PC-3 (cell line): ENCODE data around the gene KDSR. TPM values are rescaled to one million over a fixed set of nuclear protein-coding genes. Genes with fewer than 3 reads are reported as not detected.

Source experiments
- ATAC-seq: fragments of 200-7000 bp; cut with Tn5 transposase; 2 replicates; pipeline ENCODE4 v1.9.1; 2020; ENCODE audit warnings: mild to moderate bottlenecking, moderate library complexity
- BruUV-seq: library from RNA; stranded (reverse); fragments of 400-500 nt; replicated peaks from 2 replicates; lab custom pipeline; 2021; lab: Mats Ljungman, UMichigan
- CTCF ChIA-PET: fragments of 300-600 bp; sonication (Branson Sonifier 250); formaldehyde crosslinking; loops from one replicate; lab custom pipeline; 2022; ENCODE audit warnings: antibody characterized with exemption; lab: Charles Lee
- POLR2A ChIA-PET: fragments of 300-600 bp; sonication (Branson Sonifier 250); formaldehyde crosslinking; loops from one replicate; lab custom pipeline; 2022; ENCODE audit warnings: antibody characterized with exemption; ENCODE audit not compliant: unreplicated experiment; lab: Charles Lee
- DNase-seq: peaks from one replicate; pipeline ENCODE4 v3.0.0-alpha.2; 2015
- H2AFZ ChIP-seq: fragments of 300-600 bp; sonication (generic); 2 replicates; pipeline ENCODE4 v1.6.0; 2016; ENCODE audit warnings: antibody characterized with exemption, low read length
- H3F3A ChIP-seq: fragments of 300-600 bp; sonication (generic); one replicate; pipeline ENCODE4 v1.6.0; 2017; ENCODE audit warnings: antibody characterized with exemption, low read length, control low read depth, mild to moderate bottlenecking; ENCODE audit not compliant: unreplicated experiment
- H3K27ac ChIP-seq: fragments of 300-600 bp; sonication (generic); 2 replicates; pipeline ENCODE4 v1.5.1; 2016; ENCODE audit warnings: mild to moderate bottlenecking, low read length
- H3K27me3 ChIP-seq: fragments of 300-600 bp; sonication (generic); 2 replicates; pipeline ENCODE4 v1.6.1; 2016; ENCODE audit warnings: low read length, mixed read lengths
- H3K36me3 ChIP-seq: fragments of 300-600 bp; sonication (generic); 2 replicates; pipeline ENCODE4 v1.6.1; 2016; ENCODE audit warnings: low read depth, mixed run types, low read length, mixed read lengths
- H3K4me1 ChIP-seq: fragments of 300-600 bp; sonication (generic); 2 replicates; pipeline ENCODE4 v1.5.1; 2016; ENCODE audit warnings: low read length; ENCODE audit not compliant: insufficient read depth
- H3K4me2 ChIP-seq: fragments of 300-600 bp; sonication (generic); 2 replicates; pipeline ENCODE4 v1.6.0; 2016; ENCODE audit warnings: low read length
- H3K4me3 ChIP-seq: fragments of 300-600 bp; sonication (generic); 2 replicates; pipeline ENCODE4 v1.5.1; 2016; ENCODE audit warnings: mild to moderate bottlenecking, low read length, mixed read lengths
- H3K79me2 ChIP-seq: fragments of 300-600 bp; sonication (generic); 2 replicates; pipeline ENCODE4 v1.6.1; 2017; ENCODE audit warnings: low read length, mixed read lengths
- H3K9ac ChIP-seq: fragments of 300-600 bp; sonication (generic); 2 replicates; pipeline ENCODE4 v1.6.0; 2016; ENCODE audit warnings: mild to moderate bottlenecking, low read length
- H3K9me2 ChIP-seq: fragments of 300-600 bp; sonication (generic); replicated peaks from 2 replicates; pipeline ENCODE4 v1.6.1; 2016; ENCODE audit warnings: mixed run types, low read length, mixed read lengths
- H3K9me3 ChIP-seq: fragments of 300-600 bp; sonication (generic); 2 replicates; pipeline ENCODE4 v1.6.1; 2016; ENCODE audit warnings: low read length, mixed read lengths
- H4K20me1 ChIP-seq: fragments of 300-600 bp; sonication (generic); 2 replicates; pipeline ENCODE4 v1.6.1; 2016; ENCODE audit warnings: low read length, mixed read lengths
- EZH2 ChIP-seq: fragments of 300-600 bp; sonication (generic); IDR thresholded peaks from one replicate; pipeline ENCODE4 v1.6.1; 2017; ENCODE audit warnings: antibody characterized with exemption, mild to moderate bottlenecking, low read length; ENCODE audit not compliant: unreplicated experiment
- EZH2phosphoT487 ChIP-seq: fragments of 300-600 bp; sonication (generic); IDR thresholded peaks from 2 replicates; pipeline ENCODE4 v1.6.1; 2018; ENCODE audit warnings: mild to moderate bottlenecking, antibody characterized with exemption, low read length, borderline replicate concordance
- intact Hi-C: fragments of 100-400 bp; cut with micrococcal nuclease; formaldehyde crosslinking; loops from 2 replicates; pipeline ENCODE4 v1.9.0; 2023
- total RNA-seq: library from RNA; depleted of rRNA; stranded (reverse); fragments of >200 nt; gene quantifications from 2 replicates; pipeline ENCODE4 v1.2.3, GENCODE V29; 2014
- TF ChIP-seq, protein P1 (sequence below): fragments of 300-600 bp; sonication (generic); conservative IDR thresholded peaks from 2 replicates; pipeline ENCODE4 v1.5.1; 2017; ENCODE audit warnings: antibody characterized with exemption, low read depth, mild to moderate bottlenecking, low read length

The KDSR gene
- total RNA-seq, 1 experiment from 2014 or later = 16.1 TPM

DNA sequence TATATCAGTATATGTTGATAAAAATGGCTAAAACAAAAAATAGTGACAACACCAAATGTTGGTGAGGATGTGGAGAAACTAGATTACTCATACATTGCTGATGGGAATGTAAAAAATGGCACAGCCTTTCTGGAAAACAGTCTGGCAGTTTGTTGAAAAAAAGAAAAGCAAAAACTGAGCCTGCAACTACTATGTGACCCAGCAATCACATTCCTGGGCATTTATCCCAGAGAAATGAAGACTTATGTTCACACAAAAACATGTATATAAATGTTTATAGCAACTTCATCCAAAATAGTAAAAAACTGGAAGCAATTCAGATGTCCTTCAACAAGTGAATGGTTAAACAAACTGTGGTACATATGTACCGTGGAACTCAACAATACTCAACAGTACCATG is 7.5 kb upstream of the KDSR start:
- no peaks in the 10 kb centered on the region for H4K20me1 ChIP-seq
- H2AFZ ChIP-seq = no peak overlapping the region
- intact Hi-C loops = no loop called here
- no peak overlapping the region for H3K4me2 ChIP-seq
- no peaks in the 10 kb centered on the region for H3K9me2 ChIP-seq
- no peaks in the 10 kb centered on the region for H3K9me3 ChIP-seq
- ATAC-seq = no peak
- TF ChIP-seq, protein P1, sequence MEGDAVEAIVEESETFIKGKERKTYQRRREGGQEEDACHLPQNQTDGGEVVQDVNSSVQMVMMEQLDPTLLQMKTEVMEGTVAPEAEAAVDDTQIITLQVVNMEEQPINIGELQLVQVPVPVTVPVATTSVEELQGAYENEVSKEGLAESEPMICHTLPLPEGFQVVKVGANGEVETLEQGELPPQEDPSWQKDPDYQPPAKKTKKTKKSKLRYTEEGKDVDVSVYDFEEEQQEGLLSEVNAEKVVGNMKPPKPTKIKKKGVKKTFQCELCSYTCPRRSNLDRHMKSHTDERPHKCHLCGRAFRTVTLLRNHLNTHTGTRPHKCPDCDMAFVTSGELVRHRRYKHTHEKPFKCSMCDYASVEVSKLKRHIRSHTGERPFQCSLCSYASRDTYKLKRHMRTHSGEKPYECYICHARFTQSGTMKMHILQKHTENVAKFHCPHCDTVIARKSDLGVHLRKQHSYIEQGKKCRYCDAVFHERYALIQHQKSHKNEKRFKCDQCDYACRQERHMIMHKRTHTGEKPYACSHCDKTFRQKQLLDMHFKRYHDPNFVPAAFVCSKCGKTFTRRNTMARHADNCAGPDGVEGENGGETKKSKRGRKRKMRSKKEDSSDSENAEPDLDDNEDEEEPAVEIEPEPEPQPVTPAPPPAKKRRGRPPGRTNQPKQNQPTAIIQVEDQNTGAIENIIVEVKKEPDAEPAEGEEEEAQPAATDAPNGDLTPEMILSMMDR = no peak
- TF ChIP-seq EZH2phosphoT487 (no peak), EZH2 (no peak)
- H3K27me3 ChIP-seq = no peaks in the 10 kb centered on the region
- H3K4me3 ChIP-seq = no peak overlapping the region
- no peaks in the 10 kb centered on the region for H3K79me2 ChIP-seq
- H3K4me1 ChIP-seq = peaks cover 10% of the 10 kb centered on the region
- no peak overlapping the region for H3K27ac ChIP-seq
- BruUV-seq = no TSS peak
- no peaks in the 10 kb centered on the region for H3F3A ChIP-seq
- H3K36me3 ChIP-seq = no peaks in the 10 kb centered on the region
- ChIA-PET CTCF (no interaction called here), POLR2A (no interaction called here)
- DNase-seq = no peak
- H3K9ac ChIP-seq = no peak overlapping the region

DNA sequence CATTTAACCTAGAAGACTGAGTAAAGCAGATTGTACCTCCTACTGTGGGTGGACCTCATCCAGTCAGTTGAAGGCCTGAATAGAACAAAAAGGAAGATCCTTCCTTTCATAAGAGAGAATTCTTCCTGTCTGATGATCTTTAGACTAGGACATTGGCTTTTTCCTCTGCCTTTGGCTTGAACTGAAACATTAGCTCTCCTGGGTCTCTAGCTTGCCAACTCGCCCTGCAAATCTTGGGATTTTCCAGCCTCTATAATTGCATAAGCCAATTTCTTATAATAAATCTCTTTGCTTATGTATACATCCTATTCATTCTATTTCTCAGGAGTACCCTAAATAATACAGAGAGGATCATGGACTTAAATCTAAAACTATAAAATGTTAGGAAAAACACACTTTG is 6.2 kb upstream of the KDSR start:
- Histone ChIP-seq H3K4me2 (no peak overlapping the region), H3K4me1 (no peaks in the 10 kb centered on the region), H3K27me3 (no peaks in the 10 kb centered on the region), H3K9me2 (no peaks in the 10 kb centered on the region), H3K9me3 (no peaks in the 10 kb centered on the region), H3K79me2 (no peaks in the 10 kb centered on the region), H3K36me3 (no peaks in the 10 kb centered on the region), H3K9ac (no peak overlapping the region), H3K27ac (no peak overlapping the region), H2AFZ (no peak overlapping the region), H3K4me3 (no peak overlapping the region), H3F3A (no peaks in the 10 kb centered on the region), H4K20me1 (no peaks in the 10 kb centered on the region)
- no TSS peak for BruUV-seq
- ATAC-seq (no peak), DNase-seq (no peak)
- intact Hi-C loops = no loop called here
- POLR2A ChIA-PET = interaction anchor here (0.7 kb wide), 2 partner anchors 41 to 202 kb away, joined by 3 to 4 read pairs; no protein-coding TSS in a partner anchor
- CTCF ChIA-PET = no interaction called here
- TF ChIP-seq EZH2phosphoT487 (no peak), EZH2 (no peak)
- TF ChIP-seq, protein P1 = no peak

DNA sequence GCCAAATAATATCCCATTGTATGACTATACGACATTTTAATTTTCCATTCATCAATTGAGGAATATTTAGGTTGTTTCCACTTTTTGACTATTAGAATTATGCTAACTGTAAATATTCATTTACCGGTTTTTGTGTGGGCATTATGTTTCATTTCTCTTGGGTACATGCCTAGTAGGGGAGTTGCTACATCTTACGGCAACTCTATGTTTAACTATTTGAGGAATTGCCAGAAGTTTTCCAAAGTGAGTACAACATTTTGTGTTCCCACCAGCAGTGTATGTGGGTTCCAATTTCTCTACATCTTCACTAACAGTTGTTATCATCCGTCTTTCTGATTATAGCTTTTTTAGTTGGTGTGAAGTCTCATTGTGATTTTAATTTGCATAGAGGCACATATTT is 1.6 kb upstream of the KDSR start:
- CTCF ChIA-PET = no interaction called here
- ATAC-seq (no peak), DNase-seq (no peak)
- no peaks in the 10 kb centered on the region for H3K9me3 ChIP-seq
- H3K9ac ChIP-seq = no peak overlapping the region
- peak overlapping the region; percentile 92 for H3K4me2 ChIP-seq
- H3K27ac ChIP-seq = no peak overlapping the region
- intact Hi-C loops = loop anchor here (5.0 kb wide), 2 partner anchors 54 to 139 kb away; partner anchors contain the start of gene VPS4B
- H3K4me1 ChIP-seq = peaks cover 6% of the 10 kb centered on the region
- no peaks in the 10 kb centered on the region for H3K36me3 ChIP-seq
- peaks cover 15% of the 10 kb centered on the region; the same call in 1 of the 2 replicates for H4K20me1 ChIP-seq
- POLR2A ChIA-PET = no interaction called here
- H3K4me3 ChIP-seq = peak overlapping the region; percentile 85
- no peaks in the 10 kb centered on the region for H3K9me2 ChIP-seq
- BruUV-seq = no TSS peak
- no peaks in the 10 kb centered on the region for H3K27me3 ChIP-seq
- H3K79me2 ChIP-seq = peaks cover 32% of the 10 kb centered on the region
- no peak overlapping the region for H2AFZ ChIP-seq
- no peaks in the 10 kb centered on the region for H3F3A ChIP-seq
- TF ChIP-seq EZH2phosphoT487 (no peak), EZH2 (no peak)
- TF ChIP-seq, protein P1 = no peak
